Sigmoid colon (tissue), 4 donors: Measurements from ENCODE around the gene DGKI.
"Not testable (repeated sequence)": the region's sequence is repeated elsewhere in the genome, so short reads cannot be mapped to it uniquely, and the experiment has no call there.

Experiments
- EP300 ChIP-seq, 4 donors: sonication (generic); formaldehyde crosslinking; IDR thresholded peaks; one replicate each; pipeline ENCODE4 v1.6.1; 2017; ENCODE audit warnings: antibody characterized with exemption in 4 of 4
- TF ChIP-seq, protein P1 (sequence below), 4 experiments: fragments of 450-650 bp in 3 of 4; fragments of 200-600 bp in 1 of 4; IDR thresholded peaks; one replicate each; pipeline ENCODE4 v1.5.1; 2016 to 2019; ENCODE audit warnings: antibody characterized with exemption in 4 of 4, mild to moderate bottlenecking in 3 of 4, moderate library complexity in 2 of 4

DNA sequence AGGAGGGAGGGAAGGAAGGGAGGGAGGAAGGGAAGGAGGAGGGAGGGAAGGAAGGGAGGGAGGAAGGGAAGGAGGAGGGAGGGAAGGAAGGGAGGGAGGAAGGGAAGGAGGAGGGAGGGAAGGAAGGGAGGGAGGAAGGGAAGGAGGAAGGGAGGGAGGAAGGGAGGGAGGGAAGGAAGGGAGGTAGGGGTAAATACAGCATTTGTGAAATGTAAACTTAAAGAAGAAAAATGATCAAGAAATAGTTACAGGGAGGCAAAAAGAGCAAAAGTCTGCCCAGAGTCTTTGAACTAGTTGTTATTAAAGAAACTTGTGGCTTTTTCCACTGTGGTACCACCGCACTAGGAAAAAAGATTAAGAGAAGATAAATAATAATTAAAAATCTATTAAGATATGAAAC lies 398.2 kb downstream of the DGKI start:
- TF ChIP-seq, protein P1, sequence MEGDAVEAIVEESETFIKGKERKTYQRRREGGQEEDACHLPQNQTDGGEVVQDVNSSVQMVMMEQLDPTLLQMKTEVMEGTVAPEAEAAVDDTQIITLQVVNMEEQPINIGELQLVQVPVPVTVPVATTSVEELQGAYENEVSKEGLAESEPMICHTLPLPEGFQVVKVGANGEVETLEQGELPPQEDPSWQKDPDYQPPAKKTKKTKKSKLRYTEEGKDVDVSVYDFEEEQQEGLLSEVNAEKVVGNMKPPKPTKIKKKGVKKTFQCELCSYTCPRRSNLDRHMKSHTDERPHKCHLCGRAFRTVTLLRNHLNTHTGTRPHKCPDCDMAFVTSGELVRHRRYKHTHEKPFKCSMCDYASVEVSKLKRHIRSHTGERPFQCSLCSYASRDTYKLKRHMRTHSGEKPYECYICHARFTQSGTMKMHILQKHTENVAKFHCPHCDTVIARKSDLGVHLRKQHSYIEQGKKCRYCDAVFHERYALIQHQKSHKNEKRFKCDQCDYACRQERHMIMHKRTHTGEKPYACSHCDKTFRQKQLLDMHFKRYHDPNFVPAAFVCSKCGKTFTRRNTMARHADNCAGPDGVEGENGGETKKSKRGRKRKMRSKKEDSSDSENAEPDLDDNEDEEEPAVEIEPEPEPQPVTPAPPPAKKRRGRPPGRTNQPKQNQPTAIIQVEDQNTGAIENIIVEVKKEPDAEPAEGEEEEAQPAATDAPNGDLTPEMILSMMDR (IDR thresholded peaks at IDR 0.05): not testable (repeated sequence)
- not testable (repeated sequence) for TF ChIP-seq EP300 (IDR thresholded peaks at IDR 0.05)
